Osteocyte (in vitro differentiated cells): ENCODE data around the gene RCAN3. TPM values are rescaled to one million over a fixed set of nuclear protein-coding genes. Genes with fewer than 3 reads are reported as not detected.

ENCODE experiments used
- DNase-seq: peaks from one replicate; pipeline ENCODE4 v3.0.0; 2021; ENCODE audit warnings: mixed read lengths; ENCODE audit not compliant: unreplicated experiment; ENCODE audit errors: extremely low spot score
- H3K27ac Mint-ChIP-seq: one replicate; pipeline ENCODE4 v1.8.0; 2021; ENCODE audit warnings: mild to moderate bottlenecking, mixed read lengths; ENCODE audit not compliant: unreplicated experiment
- H3K27me3 Mint-ChIP-seq: one replicate; pipeline ENCODE4 v1.8.0; 2021; ENCODE audit warnings: mixed read lengths; ENCODE audit not compliant: unreplicated experiment
- H3K36me3 Mint-ChIP-seq: one replicate; pipeline ENCODE4 v1.8.0; 2021; ENCODE audit warnings: mixed read lengths; ENCODE audit not compliant: unreplicated experiment
- H3K4me1 Mint-ChIP-seq: one replicate; pipeline ENCODE4 v1.8.0; 2021; ENCODE audit warnings: mixed read lengths; ENCODE audit not compliant: unreplicated experiment
- H3K4me3 Mint-ChIP-seq: one replicate; pipeline ENCODE4 v1.8.0; 2021; ENCODE audit warnings: mild to moderate bottlenecking, moderate library complexity, mixed read lengths; ENCODE audit not compliant: unreplicated experiment
- H3K9me3 Mint-ChIP-seq: one replicate; pipeline ENCODE4 v1.8.0; 2021; ENCODE audit warnings: mixed read lengths; ENCODE audit not compliant: unreplicated experiment
- CTCF ChIP-seq: fragments of 200-600 bp; sonication (generic); IDR thresholded peaks from 2 replicates; pipeline ENCODE4 v1.5.0; 2021; ENCODE audit warnings: antibody characterized with exemption, mild to moderate bottlenecking, moderate library complexity
- total RNA-seq: library from RNA; stranded (reverse); gene quantifications from 2 replicates; pipeline ENCODE4 v1.2.1, GENCODE V29; 2021

Gene RCAN3
- total RNA-seq, 1 donor from 2014 or later = 9.8 TPM

GRCh38 chr1:24503870-24504523, 1.4 kb downstream of the RCAN3 start:
- Mint-ChIP-seq H3K27me3 (no peaks in the 10 kb centered on the region), H3K9me3 (no peaks in the 10 kb centered on the region), H3K4me3 (peak overlapping the region; percentile 82), H3K36me3 (no peaks in the 10 kb centered on the region), H3K4me1 (peaks cover 21% of the 10 kb centered on the region), H3K27ac (peak overlapping the region; percentile 78)
- no peak for DNase-seq
- TF ChIP-seq CTCF = no peak

- Mint-ChIP-seq H3K4me1 (peaks cover 21% of the 10 kb centered on the region), H3K4me3 (peak overlapping the region; percentile 82), H3K36me3 (no peaks in the 10 kb centered on the region), H3K9me3 (peaks cover 3% of the 10 kb centered on the region), H3K27ac (no peak overlapping the region), H3K27me3 (no peaks in the 10 kb centered on the region)
- no peak for DNase-seq
- no peak for TF ChIP-seq CTCF
These were observed 1.9 kb downstream of the RCAN3 start for GRCh38 chr1:24504560-24504959.

- Mint-ChIP-seq H3K9me3 (peaks cover 6% of the 10 kb centered on the region), H3K27me3 (no peaks in the 10 kb centered on the region), H3K27ac (no peak overlapping the region), H3K36me3 (no peaks in the 10 kb centered on the region), H3K4me1 (peaks cover 21% of the 10 kb centered on the region), H3K4me3 (no peak overlapping the region)
- no peak for DNase-seq
- no peak for TF ChIP-seq CTCF
These were observed 3.2 kb downstream of the RCAN3 start for GRCh38 chr1:24505816-24506215.

GRCh38 chr1:24506691-24507381, 4.2 kb downstream of the RCAN3 start:
- no peak for DNase-seq
- no peak overlapping the region for H3K27ac Mint-ChIP-seq
- peaks cover 3% of the 10 kb centered on the region for H3K36me3 Mint-ChIP-seq
- H3K4me1 Mint-ChIP-seq = peaks cover 15% of the 10 kb centered on the region
- no peak overlapping the region for H3K4me3 Mint-ChIP-seq
- no peak for TF ChIP-seq CTCF
- peaks cover 6% of the 10 kb centered on the region for H3K9me3 Mint-ChIP-seq
- H3K27me3 Mint-ChIP-seq = no peaks in the 10 kb centered on the region

- Mint-ChIP-seq H3K4me1 (peaks cover 13% of the 10 kb centered on the region), H3K36me3 (peaks cover 3% of the 10 kb centered on the region), H3K27me3 (no peaks in the 10 kb centered on the region), H3K4me3 (no peak overlapping the region), H3K9me3 (peaks cover 6% of the 10 kb centered on the region), H3K27ac (no peak overlapping the region)
- TF ChIP-seq CTCF = no peak
- no peak for DNase-seq
These were observed 4.8 kb downstream of the RCAN3 start for GRCh38 chr1:24507405-24507804.
